ENCODE data around the gene RNF187.

- TF ChIP-seq CTCF (IDR thresholded peaks at IDR 0.05): no peak
- no peak for TF ChIP-seq POLR2AphosphoS5 (IDR thresholded peaks at IDR 0.05; ENCODE audit: low read depth, low read length)
- no peak for TF ChIP-seq SIN3A (IDR thresholded peaks at IDR 0.05; ENCODE audit: borderline replicate concordance, insufficient read depth, low read depth, low read length)
- TF ChIP-seq REST (IDR thresholded peaks at IDR 0.05; ENCODE audit: insufficient read depth in 1 of 2, low read depth in 2 of 2, low read length in 1 of 2): no peak
Observed at GRCh38 chr1:228446852-228447251, 40.3 kb upstream of the RNF187 start.

Data from Panc1 (cell line).